HepG2 (cell line): ENCODE data around the gene POLR1C. TPM values are rescaled to one million over a fixed set of nuclear protein-coding genes. Genes with fewer than 3 reads are reported as not detected.

Source experiments
- HOXA3 ChIP-seq: sonication (generic); formaldehyde crosslinking; IDR thresholded peaks from 2 replicates; pipeline ENCODE4 v1.5.0; 2020; ENCODE audit warnings: missing genetic modification reagents
- KDM5B ChIP-seq: sonication (generic); formaldehyde crosslinking; IDR thresholded peaks from 2 replicates; pipeline ENCODE4 v1.4.0; 2020; ENCODE audit warnings: missing genetic modification reagents, mild to moderate bottlenecking, borderline replicate concordance
- KLF9 ChIP-seq: IDR thresholded peaks from 2 replicates; pipeline ENCODE4 v1.6.1; 2016; ENCODE audit warnings: low read depth
- PCBP2 ChIP-seq: fragments of 200-400 bp; formaldehyde crosslinking; optimal IDR thresholded peaks from 2 replicates; pipeline ENCODE3; 2018; ENCODE audit warnings: low read length, low read depth; ENCODE audit not compliant: poor library complexity, severe bottlenecking
- SP4 ChIP-seq: sonication (generic); formaldehyde crosslinking; IDR thresholded peaks from 2 replicates; pipeline ENCODE4 v1.8.1; 2023; ENCODE audit warnings: mild to moderate bottlenecking, missing genetic modification reagents
- SUZ12 ChIP-seq: fragments of 150-350 bp; IDR thresholded peaks from 2 replicates; pipeline ENCODE4 v1.6.1; 2014; ENCODE audit warnings: low read depth, low read length
- TSC22D2 ChIP-seq: sonication (generic); formaldehyde crosslinking; IDR thresholded peaks from 2 replicates; pipeline ENCODE4 v1.5.1; 2020; ENCODE audit warnings: missing genetic modification reagents, mild to moderate bottlenecking, borderline replicate concordance
- ZBTB42 ChIP-seq: sonication (generic); formaldehyde crosslinking; IDR thresholded peaks from 2 replicates; pipeline ENCODE4 v1.5.0; 2020; ENCODE audit warnings: mild to moderate bottlenecking, missing genetic modification reagents
- ZFP90 ChIP-seq: sonication (generic); formaldehyde crosslinking; IDR thresholded peaks from 2 replicates; pipeline ENCODE4 v1.8.0; 2022; ENCODE audit warnings: missing genetic modification reagents, mild to moderate bottlenecking, inconsistent platforms, borderline replicate concordance
- ZNF510 ChIP-seq: sonication (generic); formaldehyde crosslinking; IDR thresholded peaks from 2 replicates; pipeline ENCODE4 v1.4.0; 2020; ENCODE audit warnings: low read depth, mild to moderate bottlenecking, missing genetic modification reagents
- ZNF780A ChIP-seq: sonication (generic); formaldehyde crosslinking; IDR thresholded peaks from 2 replicates; pipeline ENCODE4 v1.8.0; 2022; ENCODE audit warnings: mild to moderate bottlenecking, missing genetic modification reagents, moderate library complexity
- ZSCAN12 ChIP-seq: sonication (generic); formaldehyde crosslinking; IDR thresholded peaks from 2 replicates; pipeline ENCODE4 v1.9.0; 2021; ENCODE audit warnings: mild to moderate bottlenecking, missing genetic modification reagents
- polyA plus RNA-seq, 8 experiments: library from polyadenylated mRNA; depleted of rRNA in 3 of 8; stranded (reverse) in 7 of 8; unstranded in 1 of 8; fragments of >200 nt; fragmentation: Illumina TruSeq in 4 of 8; extraction: Trizol in 4 of 8; gene quantifications; 2 replicates each; pipeline versions ENCODE4 v1.2.1 to v1.2.3, GENCODE V29; 2011 to 2016; ENCODE audit warnings: low read depth in 4 of 8, missing spikeins in 1 of 8, mixed read lengths in 1 of 8; ENCODE audit not compliant: insufficient read depth in 1 of 8
- total RNA-seq, 5 experiments: library from RNA; depleted of rRNA; stranded (reverse); fragments of >200 nt; fragmentation: Illumina TruSeq; extraction: Trizol; gene quantifications; 2 replicates each; pipeline ENCODE4 v1.2.3, GENCODE V29; 2016; ENCODE audit warnings: low read depth in 1 of 5
- TF ChIP-seq, protein P1 (sequence below): sonication (generic); formaldehyde crosslinking; IDR thresholded peaks from 2 replicates; pipeline ENCODE4 v1.5.0; 2020; ENCODE audit warnings: missing genetic modification reagents, mild to moderate bottlenecking, borderline replicate concordance
- TF ChIP-seq, protein P2 (sequence below): sonication (generic); formaldehyde crosslinking; IDR thresholded peaks from one replicate; pipeline ENCODE4 v1.5.1; 2020; ENCODE audit warnings: mild to moderate bottlenecking, missing genetic modification reagents; ENCODE audit errors: not compliant biosample characterization
- TF ChIP-seq, protein P3 (sequence below): sonication (generic); formaldehyde crosslinking; IDR thresholded peaks from 2 replicates; pipeline ENCODE4 v1.9.0; 2021; ENCODE audit warnings: missing genetic modification reagents, mild to moderate bottlenecking, borderline replicate concordance
- TF ChIP-seq, protein P4 (sequence below): sonication (generic); formaldehyde crosslinking; IDR thresholded peaks from 2 replicates; pipeline ENCODE4 v1.8.0; 2022; ENCODE audit warnings: missing genetic modification reagents, mild to moderate bottlenecking, inconsistent platforms, borderline replicate concordance
- TF ChIP-seq, protein P5 (sequence below): IDR thresholded peaks from 2 replicates; pipeline ENCODE4 v1.6.1; 2012; ENCODE audit warnings: inconsistent platforms

The POLR1C gene
- total and polyA plus RNA-seq, 2 of the 13 experiments (the other 11 are each of a cell fraction or from before 2014, with no cell fraction given), result 62.6 to 72.2 TPM

DNA sequence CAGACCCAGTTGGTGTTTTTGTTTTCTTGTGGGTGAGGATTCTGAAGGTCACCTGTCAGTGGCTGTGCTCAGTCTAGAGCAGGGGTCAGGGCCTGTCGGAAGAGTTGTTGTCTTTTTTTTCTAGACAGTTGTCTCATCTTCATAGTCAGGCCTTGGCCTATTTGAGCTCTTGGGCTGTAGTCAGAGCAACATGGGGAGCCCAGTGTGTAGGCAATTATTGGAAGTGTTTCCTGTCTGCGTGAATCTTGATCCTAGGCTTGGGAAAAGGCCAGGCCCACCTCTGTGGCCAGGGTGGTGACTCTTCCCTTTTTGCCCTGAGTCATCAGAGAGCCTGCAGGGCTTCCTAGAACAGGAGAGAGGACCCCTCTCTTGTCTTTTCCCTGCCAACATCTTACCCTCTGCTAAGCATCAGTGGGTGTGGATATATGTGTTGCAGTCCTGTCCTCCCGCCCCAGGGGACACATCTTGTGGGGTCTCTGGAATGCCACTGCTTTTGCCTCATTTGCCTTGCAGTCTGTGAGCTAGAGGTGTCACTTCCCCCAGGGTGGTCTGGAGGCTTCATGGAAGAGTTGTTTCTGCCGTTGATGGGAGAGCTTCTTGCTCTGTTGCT, 28.1 kb upstream of the POLR1C start (continued):
- TF ChIP-seq, protein P1, sequence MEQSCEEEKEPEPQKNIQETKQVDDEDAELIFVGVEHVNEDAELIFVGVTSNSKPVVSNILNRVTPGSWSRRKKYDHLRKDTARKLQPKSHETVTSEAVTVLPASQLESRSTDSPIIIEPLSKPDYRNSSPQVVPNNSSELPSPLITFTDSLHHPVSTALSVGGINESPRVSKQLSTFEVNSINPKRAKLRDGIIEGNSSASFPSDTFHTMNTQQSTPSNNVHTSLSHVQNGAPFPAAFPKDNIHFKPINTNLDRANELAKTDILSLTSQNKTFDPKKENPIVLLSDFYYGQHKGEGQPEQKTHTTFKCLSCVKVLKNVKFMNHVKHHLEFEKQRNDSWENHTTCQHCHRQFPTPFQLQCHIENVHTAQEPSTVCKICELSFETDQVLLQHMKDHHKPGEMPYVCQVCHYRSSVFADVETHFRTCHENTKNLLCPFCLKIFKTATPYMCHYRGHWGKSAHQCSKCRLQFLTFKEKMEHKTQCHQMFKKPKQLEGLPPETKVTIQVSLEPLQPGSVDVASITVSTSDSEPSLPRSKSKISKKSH (CRISPR knock-in tag), result no peak
- TF ChIP-seq, protein P2, sequence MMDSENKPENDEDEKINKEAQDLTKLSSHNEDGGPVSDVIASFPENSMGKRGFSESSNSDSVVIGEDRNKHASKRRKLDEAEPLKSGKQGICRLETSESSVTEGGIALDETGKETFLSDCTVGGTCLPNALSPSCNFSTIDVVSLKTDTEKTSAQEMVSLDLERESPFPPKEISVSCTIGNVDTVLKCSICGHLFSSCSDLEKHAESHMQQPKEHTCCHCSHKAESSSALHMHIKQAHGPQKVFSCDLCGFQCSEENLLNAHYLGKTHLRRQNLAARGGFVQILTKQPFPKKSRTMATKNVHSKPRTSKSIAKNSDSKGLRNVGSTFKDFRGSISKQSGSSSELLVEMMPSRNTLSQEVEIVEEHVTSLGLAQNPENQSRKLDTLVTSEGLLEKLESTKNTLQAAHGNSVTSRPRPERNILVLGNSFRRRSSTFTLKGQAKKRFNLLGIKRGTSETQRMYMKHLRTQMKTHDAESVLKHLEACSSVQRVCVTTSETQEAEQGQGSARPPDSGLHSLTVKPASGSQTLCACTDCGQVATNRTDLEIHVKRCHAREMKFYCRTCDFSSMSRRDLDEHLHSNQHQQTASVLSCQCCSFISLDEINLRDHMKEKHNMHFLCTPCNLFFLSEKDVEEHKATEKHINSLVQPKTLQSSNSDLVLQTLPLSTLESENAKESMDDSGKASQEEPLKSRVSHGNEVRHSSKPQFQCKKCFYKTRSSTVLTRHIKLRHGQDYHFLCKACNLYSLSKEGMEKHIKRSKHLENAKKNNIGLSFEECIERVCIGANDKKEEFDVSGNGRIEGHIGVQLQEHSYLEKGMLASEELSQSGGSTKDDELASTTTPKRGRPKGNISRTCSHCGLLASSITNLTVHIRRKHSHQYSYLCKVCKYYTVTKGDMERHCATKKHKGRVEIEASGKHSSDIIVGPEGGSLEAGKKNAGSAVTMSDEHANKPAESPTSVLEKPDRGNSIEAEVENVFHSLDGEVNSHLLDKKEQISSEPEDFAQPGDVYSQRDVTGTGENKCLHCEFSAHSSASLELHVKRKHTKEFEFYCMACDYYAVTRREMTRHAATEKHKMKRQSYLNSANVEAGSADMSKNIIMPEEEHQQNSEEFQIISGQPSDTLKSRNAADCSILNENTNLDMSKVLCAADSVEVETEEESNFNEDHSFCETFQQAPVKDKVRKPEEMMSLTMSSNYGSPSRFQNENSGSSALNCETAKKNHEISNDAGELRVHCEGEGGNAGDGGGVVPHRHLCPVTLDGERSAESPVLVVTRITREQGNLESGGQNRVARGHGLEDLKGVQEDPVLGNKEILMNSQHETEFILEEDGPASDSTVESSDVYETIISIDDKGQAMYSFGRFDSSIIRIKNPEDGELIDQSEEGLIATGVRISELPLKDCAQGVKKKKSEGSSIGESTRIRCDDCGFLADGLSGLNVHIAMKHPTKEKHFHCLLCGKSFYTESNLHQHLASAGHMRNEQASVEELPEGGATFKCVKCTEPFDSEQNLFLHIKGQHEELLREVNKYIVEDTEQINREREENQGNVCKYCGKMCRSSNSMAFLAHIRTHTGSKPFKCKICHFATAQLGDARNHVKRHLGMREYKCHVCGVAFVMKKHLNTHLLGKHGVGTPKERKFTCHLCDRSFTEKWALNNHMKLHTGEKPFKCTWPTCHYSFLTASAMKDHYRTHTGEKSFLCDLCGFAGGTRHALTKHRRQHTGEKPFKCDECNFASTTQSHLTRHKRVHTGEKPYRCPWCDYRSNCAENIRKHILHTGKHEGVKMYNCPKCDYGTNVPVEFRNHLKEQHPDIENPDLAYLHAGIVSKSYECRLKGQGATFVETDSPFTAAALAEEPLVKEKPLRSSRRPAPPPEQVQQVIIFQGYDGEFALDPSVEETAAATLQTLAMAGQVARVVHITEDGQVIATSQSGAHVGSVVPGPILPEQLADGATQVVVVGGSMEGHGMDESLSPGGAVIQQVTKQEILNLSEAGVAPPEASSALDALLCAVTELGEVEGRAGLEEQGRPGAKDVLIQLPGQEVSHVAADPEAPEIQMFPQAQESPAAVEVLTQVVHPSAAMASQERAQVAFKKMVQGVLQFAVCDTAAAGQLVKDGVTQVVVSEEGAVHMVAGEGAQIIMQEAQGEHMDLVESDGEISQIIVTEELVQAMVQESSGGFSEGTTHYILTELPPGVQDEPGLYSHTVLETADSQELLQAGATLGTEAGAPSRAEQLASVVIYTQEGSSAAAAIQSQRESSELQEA (CRISPR knock-in tag), result peak; percentile 90
- TF ChIP-seq, protein P3, sequence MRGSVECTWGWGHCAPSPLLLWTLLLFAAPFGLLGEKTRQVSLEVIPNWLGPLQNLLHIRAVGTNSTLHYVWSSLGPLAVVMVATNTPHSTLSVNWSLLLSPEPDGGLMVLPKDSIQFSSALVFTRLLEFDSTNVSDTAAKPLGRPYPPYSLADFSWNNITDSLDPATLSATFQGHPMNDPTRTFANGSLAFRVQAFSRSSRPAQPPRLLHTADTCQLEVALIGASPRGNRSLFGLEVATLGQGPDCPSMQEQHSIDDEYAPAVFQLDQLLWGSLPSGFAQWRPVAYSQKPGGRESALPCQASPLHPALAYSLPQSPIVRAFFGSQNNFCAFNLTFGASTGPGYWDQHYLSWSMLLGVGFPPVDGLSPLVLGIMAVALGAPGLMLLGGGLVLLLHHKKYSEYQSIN (CRISPR knock-in tag), result no peak
- TF ChIP-seq HOXA3 (no peak; the same call in 1 of the 2 replicates), ZNF510 (CRISPR knock-in tag) (no peak), KLF9 (CRISPR knock-in tag) (no peak), ZBTB42 (CRISPR knock-in tag) (no peak), KDM5B (CRISPR knock-in tag) (0 out of 2 replicates have a peak, but pooled peaks have one; percentile 40), SUZ12 (no peak), PCBP2 (no peak), SP4 (CRISPR knock-in tag) (no peak), ZFP90 (CRISPR knock-in tag) (peak; percentile 51; the same call in 1 of the 2 replicates), TSC22D2 (peak; percentile 13; the same call in 1 of the 2 replicates), ZSCAN12 (CRISPR knock-in tag) (no peak), ZNF780A (no peak)
- TF ChIP-seq, protein P4, sequence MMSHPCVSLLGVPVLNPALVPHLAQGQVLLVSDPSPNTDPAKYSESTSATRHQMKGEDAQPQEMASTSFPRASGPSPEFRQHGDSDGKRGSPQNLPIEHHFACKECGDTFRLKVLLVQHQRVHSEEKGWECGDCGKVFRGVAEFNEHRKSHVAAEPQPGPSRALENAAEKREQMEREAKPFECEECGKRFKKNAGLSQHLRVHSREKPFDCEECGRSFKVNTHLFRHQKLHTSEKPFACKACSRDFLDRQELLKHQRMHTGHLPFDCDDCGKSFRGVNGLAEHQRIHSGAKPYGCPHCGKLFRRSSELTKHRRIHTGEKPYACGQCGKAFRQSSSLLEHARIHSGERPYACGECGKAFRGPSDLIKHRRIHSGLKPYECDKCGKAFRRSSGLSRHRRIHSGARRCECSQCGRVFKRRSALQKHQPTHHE (CRISPR knock-in tag), result no peak
- TF ChIP-seq, protein P5, sequence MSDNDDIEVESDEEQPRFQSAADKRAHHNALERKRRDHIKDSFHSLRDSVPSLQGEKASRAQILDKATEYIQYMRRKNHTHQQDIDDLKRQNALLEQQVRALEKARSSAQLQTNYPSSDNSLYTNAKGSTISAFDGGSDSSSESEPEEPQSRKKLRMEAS, result peak; percentile 35; the same call in 1 of the 2 replicates
